Measurements from ENCODE around the gene HIP1R. TPM values are rescaled to one million over a fixed set of nuclear protein-coding genes. Genes with fewer than 3 reads are reported as not detected.

Gene HIP1R
- total and polyA plus RNA-seq, 2 of the 8 experiments (the other 6 are each of a cell fraction or from before 2014, with no cell fraction given) = 11.2 to 14.5 TPM

DNA sequence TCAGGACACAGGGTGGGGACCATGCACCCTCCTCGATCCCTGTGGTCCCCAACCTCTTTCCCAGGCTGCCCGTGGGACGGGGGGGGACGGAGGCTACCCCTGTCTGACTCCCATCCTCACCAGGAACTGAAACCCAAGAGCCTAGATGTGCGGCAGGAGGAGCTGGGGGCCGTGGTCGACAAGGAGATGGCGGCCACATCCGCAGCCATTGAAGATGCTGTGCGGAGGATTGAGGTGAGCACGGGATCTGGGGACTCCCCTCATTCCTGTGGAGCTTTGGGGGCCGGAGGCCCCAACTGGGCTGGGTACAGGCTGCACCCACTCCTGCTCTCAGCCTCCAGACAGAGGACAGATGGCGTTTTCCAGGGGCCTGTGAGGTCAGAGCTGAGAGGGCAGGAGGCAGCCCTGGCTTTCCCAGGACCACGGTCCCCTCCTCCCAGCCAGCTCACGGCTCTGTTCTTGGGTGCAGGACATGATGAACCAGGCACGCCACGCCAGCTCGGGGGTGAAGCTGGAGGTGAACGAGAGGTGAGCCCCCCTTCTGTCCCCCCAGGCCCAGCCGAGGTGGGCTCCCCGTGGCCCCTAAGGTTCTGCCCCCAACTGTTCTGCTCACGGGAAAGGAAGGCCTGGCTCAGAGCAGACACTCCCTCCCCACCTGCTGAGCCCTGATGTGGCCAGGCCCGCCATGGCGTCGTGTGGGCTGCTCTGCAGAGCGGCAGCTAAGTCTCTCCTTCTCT, 24.2 kb downstream of the HIP1R start:
- FAIRE-seq (no peak), DNase-seq (ENCODE audit: low read depth in 1 of 2, low spot score in 2 of 2) (no peak)
- H3K18ac ChIP-seq (ENCODE audit: extremely low read depth, low read length) = no peak overlapping the region
- H3K23me2 ChIP-seq (ENCODE audit: low read depth, low read length) = no peaks in the 10 kb centered on the region
- H2BK20ac ChIP-seq (ENCODE audit: low read length) = no peak overlapping the region
- H3K36me3 ChIP-seq (ENCODE audit: control insufficient read depth in 2 of 4, insufficient read depth in 4 of 4, low read length in 3 of 4) = peaks cover 0 to 3% (median 0%) of the 10 kb centered on the region in 4 experiments; a peak in 3 of 8 replicates
- H4K20me1 ChIP-seq (replicated peaks in 1 of 2; ENCODE audit: control insufficient read depth in 1 of 2, insufficient read depth in 2 of 2, low read length in 2 of 2) = peaks cover 4 to 23% of the 10 kb centered on the region in 2 experiments
- no peak overlapping the region for H3K4ac ChIP-seq (replicated peaks; ENCODE audit: insufficient read length, low read depth, low read length)
- 0 out of 7 replicates have a peak, but pooled peaks cover 0 to 2% (median 0%) of the 10 kb centered on the region in 4 experiments for H3K4me1 ChIP-seq (replicated peaks in 1 of 4; ENCODE audit: control insufficient read depth in 3 of 4, insufficient read depth in 4 of 4, low read length in 3 of 4)
- H2BK5ac ChIP-seq (ENCODE audit: low read depth, low read length) = no peak overlapping the region
- H3K79me1 ChIP-seq (ENCODE audit: low read depth, low read length) = no peaks in the 10 kb centered on the region
- H3K56ac ChIP-seq (replicated peaks; ENCODE audit: insufficient read length, low read depth, low read length) = no peak overlapping the region
- H4K8ac ChIP-seq (ENCODE audit: extremely low read depth, insufficient read depth, low read length) = no peak overlapping the region
- no peak overlapping the region for H2AK5ac ChIP-seq (ENCODE audit: low read depth, low read length)
- H4K91ac ChIP-seq (replicated peaks; ENCODE audit: insufficient read length, low read length) = no peak overlapping the region
- no peak overlapping the region for H3K14ac ChIP-seq (ENCODE audit: insufficient read length)
- no peaks in the 10 kb centered on the region for H3K27me3 ChIP-seq (replicated peaks in 1 of 4; ENCODE audit: control insufficient read depth in 3 of 4, extremely low read depth in 1 of 4, insufficient read depth in 3 of 4, low read length in 3 of 4)
- H2BK120ac ChIP-seq (replicated peaks; ENCODE audit: low read depth, low read length) = no peak overlapping the region
- no peak overlapping the region for H2AFZ ChIP-seq (ENCODE audit: low read length)
- WGBS, 2 experiments (ENCODE audit: extremely low coverage in 1 of 2, insufficient coverage in 1 of 2, insufficient read length in 1 of 2, insufficient replicate concordance in 2 of 2, low coverage in 1 of 2, low lambda C conversion rate in 2 of 2, missing lambda C conversion rate in 1 of 2) = 89% methylated on average over 25 of the region's 26 CpGs; no CpG with 5 or more reads in 1 of the 2 experiments
- H3K4me3 ChIP-seq (ENCODE audit: extremely low read depth in 1 of 4, insufficient read depth in 2 of 4, low read depth in 3 of 4, low read length in 4 of 4) = no peak overlapping the region
- H3K9ac ChIP-seq (replicated peaks in 1 of 4; ENCODE audit: extremely low read depth in 1 of 4, low read depth in 3 of 4, low read length in 3 of 4) = no peak overlapping the region
- H3K23ac ChIP-seq (ENCODE audit: insufficient read length) = no peak overlapping the region
- POLR2A ChIA-PET (ENCODE audit: partially characterized antibody) = interaction anchor here (0.5 to 2.4 kb wide), 6 partner anchors 13 to 116 kb away, joined by 3 to 7 read pairs (median 3); partner anchors contain the start of gene OGFOD2
- CTCF ChIA-PET (ENCODE audit: partially characterized antibody) = interaction anchor here (0.5 to 20.1 kb wide), 26 partner anchors 12 to 384 kb away, joined by 3 to 473 read pairs (median 4); partner anchors contain the start of gene VPS37B
- H2BK15ac ChIP-seq (ENCODE audit: low read length) = no peak overlapping the region
- H3K79me2 ChIP-seq (ENCODE audit: control insufficient read depth in 1 of 2, insufficient read depth in 2 of 2, low read length in 2 of 2) = no peaks in the 10 kb centered on the region
- no peaks in the 10 kb centered on the region for H3K9me3 ChIP-seq (ENCODE audit: insufficient read depth in 2 of 2, low read depth in 1 of 2, low read length in 1 of 2)
- no peak overlapping the region for H3K27ac ChIP-seq (ENCODE audit: low read depth, low read length)
- no peak overlapping the region for H4K5ac ChIP-seq (ENCODE audit: insufficient read length, low read depth, low read length)
- H2BK12ac ChIP-seq (ENCODE audit: low read depth, low read length) = no peak overlapping the region
- H3K4me2 ChIP-seq (ENCODE audit: insufficient read depth in 1 of 2, low read depth in 2 of 2, low read length in 2 of 2) = no peak overlapping the region
- TF ChIP-seq POLR2AphosphoS5 (IDR thresholded peaks at IDR 0.05; ENCODE audit: low read depth, low read length) (no peak), GTF2F1 (IDR thresholded peaks at IDR 0.05; ENCODE audit: borderline replicate concordance, low read depth, low read length) (no peak), CBX8 (IDR thresholded peaks at IDR 0.05; ENCODE audit: borderline replicate concordance, low read depth, low read length) (no peak), CTBP2 (IDR thresholded peaks at IDR 0.05; ENCODE audit: borderline replicate concordance, insufficient read depth, insufficient read length, low read length) (no peak), CREB1 (IDR thresholded peaks at IDR 0.05) (no peak), SP2 (IDR thresholded peaks at IDR 0.05; ENCODE audit: low read length) (no peak), ZNF274 (IDR thresholded peaks at IDR 0.05; ENCODE audit: borderline replicate concordance, extremely low read depth, low read length) (no peak), EP300 (IDR thresholded peaks at IDR 0.05; ENCODE audit: borderline replicate concordance in 1 of 2, low read depth in 2 of 2, low read length in 2 of 2) (no peak), RNF2 (IDR thresholded peaks at IDR 0.05; ENCODE audit: borderline replicate concordance, low read depth, low read length, missing control alignments, poor library complexity, severe bottlenecking) (no peak), RBBP5 (IDR thresholded peaks at IDR 0.05; ENCODE audit: borderline replicate concordance, low read depth, low read length) (no peak), BACH1 (IDR thresholded peaks at IDR 0.05; ENCODE audit: low read length) (no peak), TAF7 (optimal IDR thresholded peaks at IDR 0.05; ENCODE audit: borderline replicate concordance, low read depth, low read length) (no peak)
